Spinal cord (tissue), 10 donors: Measurements from ENCODE around the gene PSME3IP1. TPM values are rescaled to one million over a fixed set of nuclear protein-coding genes. Genes with fewer than 3 reads are reported as not detected.

Experiments used
- DNase-seq, 6 donors: peaks; one replicate each; pipeline versions ENCODE4 v3.0.0 to v3.0.0-alpha.2; 2013 to 2015; ENCODE audit warnings: low spot score in 6 of 6, low read depth in 4 of 6
- H3K27ac ChIP-seq: one replicate; pipeline ENCODE4 v1.5.1; 2013; ENCODE audit warnings: low read depth, low read length, control low read depth
- H3K27me3 ChIP-seq: one replicate; pipeline ENCODE4 v1.6.1; 2013; ENCODE audit warnings: low read length; ENCODE audit not compliant: control insufficient read depth, insufficient read depth
- H3K36me3 ChIP-seq: one replicate; pipeline ENCODE4 v1.6.1; 2013; ENCODE audit warnings: low read length; ENCODE audit not compliant: control insufficient read depth, insufficient read depth
- H3K4me1 ChIP-seq: one replicate; pipeline ENCODE4 v1.6.1; 2013; ENCODE audit warnings: low read length; ENCODE audit not compliant: control insufficient read depth, insufficient read depth
- H3K4me3 ChIP-seq: one replicate; pipeline ENCODE4 v1.5.1; 2013; ENCODE audit warnings: low read depth, low read length, control low read depth
- H3K9me3 ChIP-seq: one replicate; pipeline ENCODE4 v1.6.1; 2013; ENCODE audit warnings: low read length; ENCODE audit not compliant: control insufficient read depth, insufficient read depth
- WGBS: methylation state at CpG from one replicate; pipeline ENCODE4 v1.1.5; 2013; ENCODE audit warnings: missing lambda C conversion rate; ENCODE audit not compliant: insufficient coverage; 5-methylcytosine and 5-hydroxymethylcytosine counted together
- polyA plus RNA-seq, 2 donors: library from polyadenylated mRNA; unstranded; fragments of 120-200 nt; gene quantifications; one replicate each; pipeline ENCODE4 v1.2.1, GENCODE V29; 2013; ENCODE audit not compliant: insufficient read length in 2 of 2
- total RNA-seq, 2 donors: library from RNA; depleted of rRNA in 1 of 2; stranded (reverse); fragments of 120-200 nt in 1 of 2; fragments of >200 nt in 1 of 2; gene quantifications; one replicate each; pipeline versions ENCODE4 v1.2.3 to v1.2.4, GENCODE V29; 2013 to 2014
- donor health status: healthy.

Gene PSME3IP1
- total and polyA plus RNA-seq, 4 donors, result 70.7 to 172 (median 123) TPM

- H3K4me3 ChIP-seq, result no peak overlapping the region
- no peaks in the 10 kb centered on the region for H3K27me3 ChIP-seq
- no peaks in the 10 kb centered on the region for H3K9me3 ChIP-seq
- 78% methylated on average over 6 of the region's 6 CpGs for WGBS
- peak overlapping the region; percentile 96 for H3K27ac ChIP-seq
- H3K36me3 ChIP-seq, result peaks cover 75% of the 10 kb centered on the region
- no peak for DNase-seq
- H3K4me1 ChIP-seq, result peaks cover 59% of the 10 kb centered on the region
These were observed 54.9 kb downstream of the PSME3IP1 start for GRCh38 chr16:57130950-57131321.

GRCh38 chr16:57128771-57129389 lies 57.0 kb downstream of the PSME3IP1 start:
- H3K9me3 ChIP-seq, result no peaks in the 10 kb centered on the region
- no peaks in the 10 kb centered on the region for H3K27me3 ChIP-seq
- peaks cover 74% of the 10 kb centered on the region for H3K36me3 ChIP-seq
- no peak overlapping the region for H3K27ac ChIP-seq
- H3K4me1 ChIP-seq, result peaks cover 59% of the 10 kb centered on the region
- no peak for DNase-seq
- no peak overlapping the region for H3K4me3 ChIP-seq
- WGBS, result 87% methylated on average over 10 of the region's 11 CpGs

DNA sequence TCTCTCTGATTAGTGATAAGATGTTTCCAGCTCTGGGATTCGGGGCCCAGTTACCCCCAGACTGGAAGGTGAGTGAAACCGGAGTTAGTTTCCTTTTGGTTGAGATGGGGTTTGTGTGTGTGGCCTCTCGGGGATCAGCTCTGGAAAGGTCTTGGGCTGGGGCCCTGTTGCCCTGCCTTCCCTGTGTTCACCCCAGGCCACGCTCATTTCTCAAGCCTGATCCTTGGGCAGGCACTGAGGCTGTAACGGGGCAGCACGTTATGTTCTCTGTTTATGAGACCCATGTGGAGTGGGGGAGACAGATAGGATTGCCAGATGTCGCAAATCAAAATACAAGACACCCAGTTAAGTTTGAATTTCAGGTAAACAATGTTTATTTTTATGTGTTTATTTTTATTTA lies 58.0 kb downstream of the PSME3IP1 start:
- peaks cover 53% of the 10 kb centered on the region for H3K4me1 ChIP-seq
- H3K27ac ChIP-seq, result no peak overlapping the region
- no peak for DNase-seq
- H3K36me3 ChIP-seq, result peaks cover 78% of the 10 kb centered on the region
- no peaks in the 10 kb centered on the region for H3K9me3 ChIP-seq
- no peak overlapping the region for H3K4me3 ChIP-seq
- WGBS, result 95% methylated on average over 2 of the region's 7 CpGs
- no peaks in the 10 kb centered on the region for H3K27me3 ChIP-seq

DNA sequence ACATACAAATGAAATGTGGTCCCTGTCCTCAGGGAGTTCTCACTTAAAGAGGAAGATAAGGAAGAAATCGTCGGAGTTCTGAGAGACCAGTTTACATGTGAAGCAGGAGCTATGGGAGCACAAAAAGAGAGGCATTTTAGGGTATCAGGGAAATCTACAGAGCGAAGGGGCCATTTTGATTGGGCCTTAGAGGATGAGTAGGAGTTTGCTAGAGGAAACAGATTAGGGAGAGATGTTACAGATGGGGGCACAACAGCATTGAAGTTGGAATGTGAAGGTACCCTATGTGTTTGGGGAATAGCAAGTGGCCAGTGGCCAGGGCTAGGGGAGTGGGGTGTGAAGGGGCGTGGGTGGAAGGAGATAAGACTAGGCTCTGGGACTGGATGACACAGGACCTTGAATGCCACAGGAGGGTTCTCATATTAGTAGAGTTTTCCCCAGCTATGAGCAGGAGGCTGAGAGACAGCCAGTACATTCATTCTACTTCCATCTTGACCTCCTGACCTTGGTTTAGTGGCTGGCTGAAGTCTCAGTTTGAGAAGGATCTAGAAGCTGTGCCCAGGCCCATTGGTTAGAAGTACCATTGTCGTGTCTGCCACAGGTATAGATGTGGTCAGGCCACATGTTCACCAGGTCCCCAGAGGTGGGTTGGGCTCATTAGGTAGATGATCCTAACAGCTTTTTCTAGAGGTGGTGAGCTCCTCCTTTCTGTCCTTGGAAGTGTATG lies 58.6 kb downstream of the PSME3IP1 start:
- no peaks in the 10 kb centered on the region for H3K9me3 ChIP-seq
- H3K4me1 ChIP-seq, result peaks cover 47% of the 10 kb centered on the region
- no peak for DNase-seq
- no peak overlapping the region for H3K4me3 ChIP-seq
- H3K36me3 ChIP-seq, result peaks cover 79% of the 10 kb centered on the region
- 90% methylated on average over 4 of the region's 5 CpGs for WGBS
- no peaks in the 10 kb centered on the region for H3K27me3 ChIP-seq
- no peak overlapping the region for H3K27ac ChIP-seq

DNA sequence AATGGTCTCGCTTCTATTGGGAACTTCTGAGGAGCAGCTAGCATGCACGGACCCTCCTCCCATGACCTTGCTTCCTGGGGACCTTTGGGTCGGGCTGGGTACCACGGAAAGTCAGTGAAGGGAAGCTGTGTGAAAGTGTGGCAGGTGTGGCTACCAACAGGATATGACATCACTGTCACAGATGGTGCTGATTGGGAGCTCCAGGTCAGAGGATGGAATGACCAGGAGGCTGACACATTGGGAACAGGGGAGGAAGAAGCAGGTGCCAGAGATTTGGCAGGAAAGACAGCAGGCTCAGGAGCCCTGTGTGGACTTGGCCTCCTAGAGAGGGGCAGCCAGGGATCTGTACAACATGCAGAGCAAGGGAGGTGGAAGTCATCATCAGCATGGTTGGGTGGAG lies 59.4 kb downstream of the PSME3IP1 start:
- Histone ChIP-seq H3K9me3 (no peaks in the 10 kb centered on the region), H3K4me1 (peaks cover 39% of the 10 kb centered on the region), H3K27me3 (no peaks in the 10 kb centered on the region), H3K27ac (no peak overlapping the region), H3K36me3 (peaks cover 82% of the 10 kb centered on the region), H3K4me3 (no peak overlapping the region)
- WGBS, result 85% methylated on average over 4 of the region's 4 CpGs
- no peak for DNase-seq

GRCh38 chr16:57125969-57126368 lies 59.9 kb downstream of the PSME3IP1 start:
- no peak for DNase-seq
- Histone ChIP-seq H3K4me1 (peaks cover 34% of the 10 kb centered on the region), H3K4me3 (no peak overlapping the region), H3K27ac (no peak overlapping the region), H3K36me3 (peaks cover 82% of the 10 kb centered on the region), H3K27me3 (no peaks in the 10 kb centered on the region), H3K9me3 (no peaks in the 10 kb centered on the region)
- WGBS, result 90% methylated on average over 2 of the region's 4 CpGs

GRCh38 chr16:57125376-57125775 lies 60.5 kb downstream of the PSME3IP1 start:
- Histone ChIP-seq H3K27ac (no peak overlapping the region), H3K4me3 (no peak overlapping the region), H3K27me3 (no peaks in the 10 kb centered on the region), H3K4me1 (peaks cover 28% of the 10 kb centered on the region), H3K9me3 (no peaks in the 10 kb centered on the region), H3K36me3 (peaks cover 83% of the 10 kb centered on the region)
- no peak for DNase-seq
- 97% methylated on average over 4 of the region's 4 CpGs for WGBS

DNA sequence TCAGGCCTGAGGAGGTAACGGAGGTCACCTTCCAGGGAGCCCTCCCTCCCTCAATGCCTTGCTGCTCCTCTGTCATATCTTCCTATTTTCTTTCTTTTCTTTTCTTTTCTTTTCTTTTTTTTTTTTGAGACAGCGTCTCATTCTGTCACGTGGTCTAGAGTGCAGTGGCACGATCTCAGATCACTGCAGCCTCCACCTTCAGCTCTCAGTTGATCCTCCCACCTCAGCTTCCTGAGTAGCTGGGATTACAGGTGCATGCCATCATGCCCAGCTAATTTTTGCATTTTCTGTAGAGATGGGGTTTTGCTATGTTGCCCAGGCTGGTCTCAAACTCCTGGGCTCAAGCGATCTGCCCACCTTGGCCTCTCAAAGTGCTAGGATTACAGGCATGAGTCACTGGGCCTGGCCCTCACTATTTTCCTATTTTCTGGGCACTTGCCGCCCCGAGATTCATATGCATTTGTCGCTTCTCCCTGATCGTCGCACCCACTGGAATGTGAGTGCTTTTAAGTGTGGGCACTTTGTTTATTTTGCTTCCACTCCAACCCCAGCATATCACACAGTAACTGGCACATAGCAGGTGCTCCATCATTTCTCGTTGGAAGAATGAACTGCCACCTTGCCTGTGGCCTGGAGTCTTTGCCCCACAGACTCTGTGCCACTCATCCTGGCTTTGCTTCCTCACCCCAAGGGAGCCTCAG lies 61.7 kb downstream of the PSME3IP1 start:
- Histone ChIP-seq H3K27ac (no peak overlapping the region), H3K27me3 (no peaks in the 10 kb centered on the region), H3K4me1 (peaks cover 18% of the 10 kb centered on the region), H3K36me3 (peaks cover 86% of the 10 kb centered on the region), H3K9me3 (no peaks in the 10 kb centered on the region), H3K4me3 (no peak overlapping the region)
- DNase-seq, result no peak
- whole genome bisulfite sequencing, result 80% methylated on average over 5 of the region's 11 CpGs

- H3K4me1 ChIP-seq, result peaks cover 15% of the 10 kb centered on the region
- no peaks in the 10 kb centered on the region for H3K27me3 ChIP-seq
- no peak for DNase-seq
- H3K36me3 ChIP-seq, result peaks cover 86% of the 10 kb centered on the region
- H3K27ac ChIP-seq, result no peak overlapping the region
- H3K4me3 ChIP-seq, result no peak overlapping the region
- no peaks in the 10 kb centered on the region for H3K9me3 ChIP-seq
- 83% methylated on average over 6 of the region's 7 CpGs for WGBS
These were observed 62.4 kb downstream of the PSME3IP1 start for GRCh38 chr16:57123216-57123973.
